HG02642 (cell line): ENCODE measurements around the gene DELE1.
"Not testable (repeated sequence)": the region's sequence is repeated elsewhere in the genome, so short reads cannot be mapped to it uniquely, and the experiment has no call there.

Source experiments
- ATAC-seq: cut with Tn5 transposase; IDR thresholded peaks from one replicate; pipeline ENCODE4 v1.9.1; 2021; ENCODE audit warnings: mild to moderate bottlenecking; ENCODE audit not compliant: unreplicated experiment, poor library complexity

DELE1 gene

DNA sequence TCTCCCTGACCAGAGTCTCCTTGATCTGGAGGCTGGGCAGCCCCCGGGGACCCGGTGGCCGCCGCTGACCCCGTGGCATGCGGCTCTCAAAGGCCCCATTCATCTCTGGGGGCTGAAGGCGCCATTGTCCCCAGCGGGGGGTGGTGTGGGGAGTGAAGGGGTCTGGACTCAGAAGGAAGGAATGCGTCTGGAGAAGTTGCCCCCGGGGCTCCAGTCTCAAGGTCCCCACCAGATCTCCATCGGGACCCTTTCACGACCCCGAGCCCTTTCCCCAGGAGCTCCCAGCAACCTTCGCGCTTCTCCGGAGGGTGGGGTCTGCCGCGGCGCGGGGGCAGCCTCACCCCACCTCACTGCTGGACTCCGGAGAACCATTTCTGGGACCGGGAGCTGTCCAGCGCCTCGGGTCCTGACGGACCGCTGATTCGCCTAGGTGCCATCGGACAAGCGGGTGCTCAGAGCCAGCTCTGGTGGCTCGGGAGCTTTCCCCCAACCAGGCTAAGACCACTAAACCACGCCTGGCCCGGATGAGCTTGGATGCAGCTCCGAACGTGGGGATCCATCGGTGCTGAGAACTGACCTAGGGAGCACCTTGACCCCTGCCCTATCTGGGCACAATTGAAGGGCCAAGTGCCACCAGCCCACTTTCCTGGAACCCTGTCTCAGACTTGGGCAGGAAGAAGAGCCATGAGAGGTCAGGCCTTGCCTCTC, 40.3 kb upstream of the DELE1 start:
- ATAC-seq = no peak

DNA sequence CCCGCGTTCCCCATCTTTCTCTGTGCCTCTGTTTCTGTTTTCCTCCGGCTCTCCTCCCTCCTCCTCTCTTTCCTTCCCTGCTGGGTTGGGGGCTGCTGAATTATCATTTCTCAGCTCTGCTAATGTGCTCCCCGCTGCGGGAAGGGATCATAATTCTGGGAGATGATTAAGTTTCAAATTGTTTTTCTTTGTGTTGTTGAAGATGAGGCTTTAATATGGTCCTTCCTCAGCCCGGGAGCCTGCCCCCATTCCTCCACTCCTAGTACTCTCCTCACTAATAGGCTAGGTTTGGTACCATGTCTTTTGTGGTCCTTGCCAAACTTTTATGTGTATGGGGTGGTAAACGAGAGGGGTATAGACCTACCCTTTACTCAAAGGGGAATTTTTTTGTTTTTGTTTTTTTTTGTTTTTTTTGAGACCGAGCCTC, 39.8 kb upstream of the DELE1 start:
- no peak for ATAC-seq

DNA sequence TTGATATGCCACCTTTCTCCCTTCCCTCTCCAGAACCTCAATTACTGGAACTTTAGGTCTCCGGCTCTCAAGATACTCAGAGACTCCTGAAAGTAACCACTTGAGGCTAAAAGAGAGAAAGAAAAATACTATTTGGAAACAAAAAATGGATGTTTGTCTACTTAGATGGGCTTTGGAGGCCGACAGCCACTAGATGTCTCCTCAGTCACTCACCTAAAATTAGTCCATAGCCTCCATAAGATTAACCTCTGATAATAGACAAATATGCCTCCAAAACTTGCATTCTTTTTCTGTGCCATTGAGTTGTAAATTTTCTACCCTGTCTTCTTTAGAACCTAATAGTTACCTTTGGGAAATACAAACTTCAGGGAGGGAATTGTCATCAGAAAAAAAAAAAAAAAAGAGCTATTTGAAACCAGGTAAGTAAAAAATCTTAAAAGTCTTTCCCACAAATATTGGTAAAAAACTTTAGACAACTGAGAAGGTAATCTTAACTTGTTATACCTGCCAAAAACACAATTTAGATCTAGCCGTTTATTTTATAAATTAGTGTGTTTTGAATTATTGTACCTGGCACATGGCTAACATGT, 34.3 kb upstream of the DELE1 start:
- ATAC-seq = no peak

DNA sequence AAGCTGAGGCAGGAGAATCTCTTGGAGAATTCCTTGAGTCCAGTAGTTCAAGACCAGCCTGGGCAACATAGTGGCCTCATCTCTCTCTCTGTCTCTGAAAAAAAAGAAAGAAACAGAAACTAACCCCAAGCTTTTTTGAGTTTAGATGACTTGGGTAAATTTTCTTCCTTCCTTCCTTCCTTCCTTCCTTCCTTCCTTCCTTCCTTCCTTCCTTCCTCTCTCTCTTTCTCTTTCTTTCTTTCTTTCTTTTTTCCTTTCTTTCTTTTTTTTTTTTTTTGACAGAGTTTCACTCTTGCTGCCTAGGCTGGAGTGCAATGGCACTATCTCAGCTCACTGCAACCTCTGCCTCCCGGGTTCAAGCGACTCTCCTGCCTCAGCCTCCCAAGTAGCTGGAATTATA, 33.2 kb upstream of the DELE1 start:
- not testable (repeated sequence) for ATAC-seq

DNA sequence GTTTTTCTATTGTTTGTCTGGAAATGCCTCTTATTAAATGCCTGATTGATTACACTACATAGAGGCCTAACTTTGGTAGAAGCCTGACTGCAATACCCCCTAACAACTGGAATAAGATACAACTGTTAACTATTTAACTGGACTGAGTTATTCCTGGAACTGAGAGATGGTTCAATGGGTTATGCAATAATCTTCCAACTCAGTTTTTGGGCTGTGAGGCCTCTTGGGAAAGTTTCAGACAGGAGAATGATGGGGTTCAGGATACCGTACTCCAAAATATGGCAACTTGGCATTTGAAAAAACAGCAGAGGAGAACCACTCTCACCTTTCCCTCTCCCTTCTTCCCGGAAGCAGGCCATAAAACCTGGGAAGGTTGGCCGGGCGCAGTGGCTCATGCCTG, 26.2 kb upstream of the DELE1 start:
- ATAC-seq = no peak

DNA sequence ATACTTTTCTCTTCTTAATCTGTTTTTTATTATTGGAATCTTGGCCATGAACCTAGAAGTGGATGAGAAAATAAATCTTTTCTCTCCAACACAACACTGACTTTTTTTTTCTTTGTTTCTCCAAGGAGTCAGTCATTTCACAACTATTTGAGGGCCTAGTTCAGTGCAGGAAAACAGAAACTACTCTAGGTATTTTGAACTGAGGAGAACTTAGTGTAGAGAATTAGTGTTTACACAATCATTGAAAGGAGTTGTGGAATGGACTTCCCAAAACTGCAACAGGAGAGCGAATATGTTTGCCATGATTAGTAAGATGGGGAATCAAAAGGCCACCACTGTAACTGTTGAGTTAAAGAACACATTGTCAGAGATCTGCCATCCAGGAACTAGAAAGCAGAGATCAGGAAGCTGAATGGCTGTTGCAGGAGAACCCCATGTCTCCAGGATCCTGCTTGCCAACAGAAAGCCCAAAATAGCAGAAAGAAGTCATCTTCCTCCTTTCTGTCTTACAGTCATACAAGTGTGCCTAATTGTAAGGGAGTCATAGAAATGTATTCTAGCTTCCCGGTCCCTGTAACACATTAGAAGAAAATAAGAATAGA, 25.1 kb upstream of the DELE1 start:
- no peak for ATAC-seq

GRCh38 chr5:141902015-141902814, 21.5 kb upstream of the DELE1 start:
- ATAC-seq = no peak

DNA sequence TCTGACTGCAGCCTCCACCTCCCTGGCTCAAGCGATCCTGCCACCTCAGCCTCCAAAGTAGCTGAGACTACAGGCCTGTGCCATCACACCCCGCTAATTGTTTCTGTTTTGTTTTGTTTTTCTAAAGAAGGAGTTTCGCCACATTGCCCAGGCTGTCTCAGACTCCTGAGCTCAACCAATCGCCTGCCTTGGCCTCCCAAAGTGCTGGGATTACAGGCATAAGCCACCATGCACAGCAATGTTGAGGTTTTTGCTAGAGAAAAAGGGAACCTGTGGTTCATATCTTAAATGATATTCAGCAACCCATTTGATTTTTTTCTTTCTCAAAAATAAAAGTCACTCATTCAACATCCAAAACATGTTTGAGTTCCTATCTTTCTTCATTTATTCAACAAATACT, 20.4 kb upstream of the DELE1 start:
- no peak for ATAC-seq

GRCh38 chr5:141904551-141904950, 19.1 kb upstream of the DELE1 start:
- ATAC-seq = no peak

GRCh38 chr5:141906517-141906916, 17.2 kb upstream of the DELE1 start:
- ATAC-seq = no peak

GRCh38 chr5:141906972-141907371, 16.7 kb upstream of the DELE1 start:
- no peak for ATAC-seq

GRCh38 chr5:141908796-141909195, 14.9 kb upstream of the DELE1 start:
- no peak for ATAC-seq

- no peak for ATAC-seq
Measured at GRCh38 chr5:141909212-141909611, 14.5 kb upstream of the DELE1 start.

- no peak for ATAC-seq
Measured at GRCh38 chr5:141910271-141910673, 13.4 kb upstream of the DELE1 start.

- no peak for ATAC-seq
Measured at GRCh38 chr5:141913560-141914198, 10.0 kb upstream of the DELE1 start.

DNA sequence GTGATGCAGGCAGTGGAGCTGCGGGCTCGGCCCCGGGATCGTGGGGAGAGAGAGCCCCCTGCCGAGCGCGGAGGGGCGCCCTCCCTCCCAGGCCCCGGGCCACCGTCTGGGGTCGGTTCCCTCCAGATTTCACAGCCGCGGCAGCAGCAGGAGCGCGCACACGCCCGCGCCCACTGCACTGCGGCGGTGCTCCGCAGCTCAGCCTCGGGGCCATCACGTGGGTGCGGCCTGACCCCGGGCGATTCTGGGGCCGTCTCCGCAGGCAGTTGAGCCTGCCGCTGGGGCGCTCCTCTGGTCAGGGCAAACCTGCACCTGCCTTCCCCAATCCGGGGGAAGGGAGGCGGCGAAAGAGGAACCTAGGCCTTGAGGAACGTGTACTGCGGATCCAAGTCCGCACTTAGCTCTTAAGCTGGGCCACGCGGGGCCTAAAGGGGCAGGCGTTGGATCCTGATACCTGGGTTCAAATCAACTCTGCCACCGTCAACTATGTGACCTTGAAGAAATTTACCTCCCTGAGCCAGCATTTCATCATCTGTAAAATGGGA, 9.4 kb upstream of the DELE1 start:
- peak; percentile 76 for ATAC-seq

- ATAC-seq = no peak
Measured at GRCh38 chr5:141914797-141915196, 8.9 kb upstream of the DELE1 start.

GRCh38 chr5:141915881-141916336, 7.8 kb upstream of the DELE1 start:
- no peak for ATAC-seq

DNA sequence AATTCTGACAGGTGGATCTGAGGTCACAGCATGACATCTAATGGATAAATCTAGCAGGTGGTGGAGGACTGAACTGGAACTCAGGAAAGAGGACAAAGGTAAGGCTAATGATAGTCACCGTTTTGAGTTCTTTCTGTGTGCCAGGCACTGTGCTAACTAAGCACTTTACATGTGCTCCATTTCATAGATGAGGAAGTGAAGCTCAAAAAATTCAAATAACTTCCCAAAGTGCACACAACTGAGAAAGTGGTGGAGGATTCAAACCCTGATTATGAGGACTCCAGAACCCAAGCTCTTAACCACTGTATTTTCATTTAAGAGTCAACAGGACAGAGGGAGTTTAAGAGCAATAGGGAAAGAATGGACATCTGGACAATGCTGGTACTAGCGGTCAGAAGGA, 7.1 kb upstream of the DELE1 start:
- no peak for ATAC-seq

- ATAC-seq = no peak
Measured at GRCh38 chr5:141917760-141918159, 5.9 kb upstream of the DELE1 start.
